ENCODE data around the gene KCMF1.

KCMF1 gene

DNA sequence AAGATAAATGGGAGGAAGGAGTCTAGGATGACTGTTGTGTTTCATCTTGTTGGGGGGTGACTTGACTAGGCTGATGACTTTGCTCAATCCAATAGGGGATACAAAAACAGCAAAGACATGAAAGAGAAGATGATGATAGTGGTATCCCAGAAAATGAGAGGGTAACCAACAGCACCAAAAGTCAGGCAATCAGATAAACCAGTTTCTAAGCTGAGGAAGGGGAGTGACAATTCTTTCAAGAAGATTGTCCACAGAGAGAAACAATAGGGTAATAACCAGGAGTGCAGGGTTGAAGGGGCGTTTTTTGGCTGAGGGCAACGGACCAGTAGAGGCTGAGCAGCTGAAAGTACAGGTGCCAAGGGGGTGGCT is 7.7 kb upstream of the KCMF1 start:
- no peak for DNase-seq (ENCODE audit: low read depth in 2 of 2)
- TF ChIP-seq CTCF (IDR thresholded peaks at IDR 0.05; ENCODE audit: low read depth, low read length): no peak
- H3K4me3 ChIP-seq (replicated peaks in 1 of 2; ENCODE audit: low read depth in 2 of 2, low read length in 2 of 2): no peak overlapping the region

DNA sequence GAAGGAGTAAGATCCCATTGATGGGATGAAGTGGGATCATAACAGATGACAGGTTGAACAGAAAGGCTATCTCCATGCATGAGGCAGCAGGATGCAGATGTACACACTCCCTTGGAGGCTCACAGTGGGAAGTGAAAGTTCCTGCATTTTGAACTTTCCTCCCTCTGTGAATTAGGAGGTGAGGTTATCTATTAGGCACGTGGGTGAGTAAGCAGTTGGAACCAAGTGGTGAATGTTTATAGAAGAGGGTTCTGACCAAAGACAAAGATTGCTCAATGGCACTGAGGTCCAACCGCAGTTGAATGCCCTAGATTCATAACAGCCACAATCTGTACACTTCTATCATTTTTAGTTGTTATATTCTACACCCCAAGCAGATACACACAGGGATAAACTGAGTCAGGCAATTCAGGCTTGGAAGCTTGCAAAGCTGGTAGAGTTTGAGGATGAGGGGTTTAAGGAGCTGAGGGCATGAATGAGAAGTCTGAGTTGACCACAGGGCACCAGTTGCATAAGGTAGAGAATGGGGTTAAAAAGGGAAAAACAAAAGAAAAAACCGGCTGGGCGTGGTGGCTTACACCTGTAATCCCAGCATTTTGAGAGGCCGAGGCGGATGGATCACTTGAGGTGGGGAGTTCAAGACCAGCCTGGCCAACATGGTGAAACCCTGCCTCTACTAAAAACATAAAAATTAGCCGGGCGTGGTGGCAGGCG is 7.1 kb upstream of the KCMF1 start:
- peak; percentile 73 to 91 for DNase-seq (ENCODE audit: low read depth in 2 of 2)
- TF ChIP-seq CTCF (IDR thresholded peaks at IDR 0.05; ENCODE audit: low read depth, low read length): no peak
- H3K4me3 ChIP-seq (replicated peaks in 1 of 2; ENCODE audit: low read depth in 2 of 2, low read length in 2 of 2): no peak overlapping the region

GRCh38 chr2:84964406-84965191 is 6.4 kb upstream of the KCMF1 start:
- no peak overlapping the region for H3K4me3 ChIP-seq (replicated peaks in 1 of 2; ENCODE audit: low read depth in 2 of 2, low read length in 2 of 2)
- no peak for TF ChIP-seq CTCF (IDR thresholded peaks at IDR 0.05; ENCODE audit: low read depth, low read length)
- DNase-seq (ENCODE audit: low read depth in 2 of 2): no peak

DNA sequence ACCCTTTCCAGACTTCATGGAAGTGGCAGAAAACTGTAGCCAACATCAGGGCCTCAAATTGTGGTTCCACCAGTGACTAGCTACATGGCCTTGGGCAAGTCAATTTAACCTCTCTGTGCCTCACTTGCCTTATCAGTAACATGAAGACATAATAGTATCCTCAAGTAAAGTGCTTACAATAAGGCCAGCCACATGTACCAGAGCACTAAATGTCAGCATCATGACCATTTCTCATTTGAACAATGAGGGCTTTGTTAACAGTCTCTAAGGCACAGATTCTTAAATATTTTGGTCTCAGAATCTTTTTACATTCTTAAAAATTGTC is 5.8 kb upstream of the KCMF1 start:
- no peak for DNase-seq (ENCODE audit: low read depth in 2 of 2)
- no peak overlapping the region for H3K4me3 ChIP-seq (replicated peaks in 1 of 2; ENCODE audit: low read depth in 2 of 2, low read length in 2 of 2)
- no peak for TF ChIP-seq CTCF (IDR thresholded peaks at IDR 0.05; ENCODE audit: low read depth, low read length)

DNA sequence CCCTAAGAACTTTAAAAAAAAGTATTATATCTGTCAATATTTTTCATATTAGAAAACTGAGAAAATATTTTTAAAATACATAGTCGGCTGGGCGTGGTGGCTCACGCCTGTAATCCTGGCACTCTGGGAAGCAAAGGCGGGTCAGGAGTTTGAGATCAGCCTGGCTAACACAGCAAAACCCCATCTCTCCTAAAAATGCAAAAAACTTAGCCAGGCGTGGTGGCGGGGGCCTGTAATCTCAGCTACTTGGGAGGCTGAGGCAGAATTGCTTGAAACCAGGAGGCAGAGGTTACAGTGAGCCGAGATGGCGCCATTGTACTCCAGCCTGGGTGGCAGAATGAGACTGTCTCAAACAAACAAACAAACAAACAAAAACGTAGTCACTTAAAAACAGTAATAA is 5.1 kb upstream of the KCMF1 start:
- no peak for DNase-seq (ENCODE audit: low read depth in 2 of 2)
- H3K4me3 ChIP-seq (replicated peaks in 1 of 2; ENCODE audit: low read depth in 2 of 2, low read length in 2 of 2): no peak overlapping the region
- TF ChIP-seq CTCF (IDR thresholded peaks at IDR 0.05; ENCODE audit: low read depth, low read length): no peak

DNA sequence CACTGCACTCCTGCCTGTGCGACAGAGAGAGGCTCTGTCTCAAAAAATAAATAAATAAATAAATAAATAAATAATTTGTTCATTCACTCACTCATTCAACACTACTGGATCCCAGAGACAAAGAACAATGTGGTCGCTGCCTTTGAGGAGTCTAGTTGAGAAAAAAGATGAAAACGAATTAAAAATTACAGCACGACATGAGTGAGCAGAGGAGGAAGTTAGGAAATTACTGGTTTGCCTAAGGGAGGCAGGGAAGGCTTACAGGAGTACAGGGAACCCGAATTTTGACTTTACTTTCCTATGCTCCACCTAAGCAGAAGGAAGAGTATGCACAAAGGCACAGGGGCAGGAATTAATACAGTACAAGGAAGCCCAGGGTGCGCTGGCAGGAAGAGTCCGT is 4.2 kb upstream of the KCMF1 start:
- no peak for DNase-seq (ENCODE audit: low read depth in 2 of 2)
- no peak for TF ChIP-seq CTCF (IDR thresholded peaks at IDR 0.05; ENCODE audit: low read depth, low read length)
- no peak overlapping the region for H3K4me3 ChIP-seq (replicated peaks in 1 of 2; ENCODE audit: low read depth in 2 of 2, low read length in 2 of 2)
